Activated CD8-positive, alpha-beta memory T cell treated with anti-CD3 and anti-CD28 coated beads, Interleukin-2, amount 10 ng/mL, durations not matched to agents 7 days and 5 days (primary cell): Measurements from ENCODE around the gene MAN2B1. TPM values are rescaled to one million over a fixed set of nuclear protein-coding genes. Genes with fewer than 3 reads are reported as not detected.
"Not testable (repeated sequence)": the region's sequence is repeated elsewhere in the genome, so short reads cannot be mapped to it uniquely, and the experiment has no call there.

Experiments
- ATAC-seq: fragments of 150-1000 bp; cut with Tn5 transposase; one replicate; pipeline ENCODE4 v1.10.0; 2021; ENCODE audit warnings: moderate library complexity
- CTCF ChIA-PET: fragments of 350-600 bp; sonication (Branson Sonifier 250); formaldehyde crosslinking; loops from one replicate; lab custom pipeline; 2021; ENCODE audit warnings: antibody characterized with exemption; lab: Charles Lee
- DNase-seq: peaks from one replicate; pipeline ENCODE4 v3.0.0-alpha.2; 2020
- H3K27ac Mint-ChIP-seq: one replicate; pipeline ENCODE4 v1.8.0; 2021; ENCODE audit warnings: mild to moderate bottlenecking, mixed read lengths
- H3K27me3 Mint-ChIP-seq: one replicate; pipeline ENCODE4 v1.8.0; 2021; ENCODE audit warnings: mixed read lengths
- H3K36me3 Mint-ChIP-seq: one replicate; pipeline ENCODE4 v1.8.0; 2021; ENCODE audit warnings: mild to moderate bottlenecking, mixed read lengths
- H3K4me1 Mint-ChIP-seq: one replicate; pipeline ENCODE4 v1.8.0; 2021; ENCODE audit warnings: mixed read lengths
- H3K4me3 Mint-ChIP-seq: one replicate; pipeline ENCODE4 v1.8.0; 2021; ENCODE audit warnings: mild to moderate bottlenecking, moderate library complexity, mixed read lengths
- H3K9me3 Mint-ChIP-seq: one replicate; pipeline ENCODE4 v1.8.0; 2022; ENCODE audit warnings: low read depth, mixed read lengths
- total RNA-seq, 2 experiments: library from RNA; stranded (reverse); gene quantifications; one replicate each; pipeline ENCODE4 v1.2.3, GENCODE V29; 2021

Gene MAN2B1
- total RNA-seq, 2 experiments from 2014 or later, result 102 to 118 TPM

- Mint-ChIP-seq H3K27ac (peak overlapping the region; percentile 69), H3K4me1 (peaks cover 26% of the 10 kb centered on the region), H3K9me3 (no peaks in the 10 kb centered on the region), H3K4me3 (peak overlapping the region; percentile 58), H3K36me3 (peaks cover 21% of the 10 kb centered on the region), H3K27me3 (no peaks in the 10 kb centered on the region)
- ATAC-seq (no peak), DNase-seq (no peak)
- CTCF ChIA-PET, result interaction anchor here (2.3 kb wide), 1 partner anchor 60 kb away, joined by 6 read pairs; no protein-coding TSS in a partner anchor
These were observed 31.6 kb upstream of the MAN2B1 start for GRCh38 chr19:12698138-12698537.

- H3K9me3 Mint-ChIP-seq, ATAC-seq, DNase-seq, H3K27me3 Mint-ChIP-seq: not testable (repeated sequence)
- Mint-ChIP-seq H3K4me1 (peaks cover 26% of the 10 kb centered on the region), H3K4me3 (peak overlapping the region; percentile 38), H3K36me3 (peaks cover 18% of the 10 kb centered on the region), H3K27ac (peak overlapping the region; percentile 98)
- CTCF ChIA-PET, result interaction anchor here (1.4 to 2.8 kb wide), 5 partner anchors 17 to 99 kb away, joined by 3 to 15 read pairs (median 4); partner anchors contain the start of gene TRIR
These were observed 30.9 kb upstream of the MAN2B1 start for GRCh38 chr19:12697425-12697824.

GRCh38 chr19:12696366-12697335 lies 30.1 kb upstream of the MAN2B1 start, which contains the start of gene FBXW9:
TSS of gene FBXW9 (minus strand) at chr19:12696631. CDS start at chr19:12696581, 50 bp downstream.
- peak within 1 kb of the TSS; percentile 83 for H3K4me3 Mint-ChIP-seq
- ATAC-seq (peak; percentile 90), DNase-seq (peak; percentile 99)
- CTCF ChIA-PET, result interaction anchor here (0.7 to 2.8 kb wide), 9 partner anchors 17 to 269 kb away, joined by 3 to 15 read pairs (median 5); partner anchors contain the start of gene TRIR
- no peaks in the 10 kb centered on the region for H3K27me3 Mint-ChIP-seq
- H3K9me3 Mint-ChIP-seq, result no peaks in the 10 kb centered on the region
- peaks cover 12% of the 10 kb centered on the region for H3K36me3 Mint-ChIP-seq
- peaks cover 26% of the 10 kb centered on the region for H3K4me1 Mint-ChIP-seq
- peak within 1 kb of the TSS; percentile 98 for H3K27ac Mint-ChIP-seq

- Mint-ChIP-seq H3K27ac (peak overlapping the region; percentile 98), H3K27me3 (no peaks in the 10 kb centered on the region), H3K4me3 (peak overlapping the region; percentile 83), H3K36me3 (peaks cover 7% of the 10 kb centered on the region), H3K9me3 (no peaks in the 10 kb centered on the region), H3K4me1 (peaks cover 26% of the 10 kb centered on the region)
- peak; percentile 32 for ATAC-seq
- DNase-seq, result peak; percentile 50
- CTCF ChIA-PET, result interaction anchor here (0.5 to 2.8 kb wide), 9 partner anchors 18 to 734 kb away, joined by 3 to 15 read pairs (median 5); partner anchors contain the start of genes TNPO2 and TRIR
These were observed 29.4 kb upstream of the MAN2B1 start for GRCh38 chr19:12695997-12696365.

GRCh38 chr19:12695514-12695913 lies 29.0 kb upstream of the MAN2B1 start:
- Mint-ChIP-seq H3K9me3 (no peaks in the 10 kb centered on the region), H3K4me1 (peaks cover 26% of the 10 kb centered on the region), H3K4me3 (peak overlapping the region; percentile 73), H3K27me3 (no peaks in the 10 kb centered on the region), H3K27ac (peak overlapping the region; percentile 68), H3K36me3 (peaks cover 3% of the 10 kb centered on the region)
- CTCF ChIA-PET, result interaction anchor here (0.5 to 2.8 kb wide), 6 partner anchors 18 to 734 kb away, joined by 3 to 15 read pairs (median 4); partner anchors contain the start of genes TNPO2 and TRIR
- DNase-seq (no peak), ATAC-seq (no peak)

GRCh38 chr19:12695096-12695495 lies 28.6 kb upstream of the MAN2B1 start:
- DNase-seq, result peak; percentile 53
- ATAC-seq, result no peak
- Mint-ChIP-seq H3K4me3 (peak overlapping the region; percentile 19), H3K27ac (no peak overlapping the region), H3K36me3 (peaks cover 3% of the 10 kb centered on the region), H3K27me3 (no peaks in the 10 kb centered on the region), H3K9me3 (no peaks in the 10 kb centered on the region), H3K4me1 (peaks cover 26% of the 10 kb centered on the region)
- CTCF ChIA-PET, result interaction anchor here (0.8 to 2.8 kb wide), 5 partner anchors 18 to 39 kb away, joined by 3 to 15 read pairs (median 6); partner anchors contain the start of genes TNPO2 and TRIR

GRCh38 chr19:12694641-12695040 lies 28.1 kb upstream of the MAN2B1 start:
- peaks cover 26% of the 10 kb centered on the region for H3K4me1 Mint-ChIP-seq
- peaks cover 3% of the 10 kb centered on the region for H3K36me3 Mint-ChIP-seq
- no peaks in the 10 kb centered on the region for H3K27me3 Mint-ChIP-seq
- ATAC-seq, result no peak
- no peaks in the 10 kb centered on the region for H3K9me3 Mint-ChIP-seq
- H3K27ac Mint-ChIP-seq, result no peak overlapping the region
- CTCF ChIA-PET, result interaction anchor here (1.3 to 2.8 kb wide), 5 partner anchors 18 to 153 kb away, joined by 3 to 15 read pairs (median 6); partner anchors contain the start of gene TRIR
- H3K4me3 Mint-ChIP-seq, result peak overlapping the region; percentile 19
- no peak for DNase-seq

- Mint-ChIP-seq H3K36me3 (no peaks in the 10 kb centered on the region), H3K27me3 (no peaks in the 10 kb centered on the region), H3K4me3 (no peak overlapping the region), H3K27ac (no peak overlapping the region), H3K4me1 (peaks cover 21% of the 10 kb centered on the region), H3K9me3 (no peaks in the 10 kb centered on the region)
- CTCF ChIA-PET, result interaction anchor here (1.6 kb wide), 1 partner anchor 21 kb away, joined by 3 read pairs; no protein-coding TSS in a partner anchor
- ATAC-seq (no peak), DNase-seq (no peak)
These were observed 26.4 kb upstream of the MAN2B1 start for GRCh38 chr19:12692960-12693359.

- peaks cover 3% of the 10 kb centered on the region for H3K4me1 Mint-ChIP-seq
- CTCF ChIA-PET, result no interaction called here
These were observed 23.2 kb upstream of the MAN2B1 start for GRCh38 chr19:12689581-12690216.

GRCh38 chr19:12689012-12689411 lies 22.5 kb upstream of the MAN2B1 start:
- Mint-ChIP-seq H3K36me3 (no peaks in the 10 kb centered on the region), H3K27ac (no peak overlapping the region), H3K27me3 (no peaks in the 10 kb centered on the region), H3K4me3 (no peak overlapping the region), H3K4me1 (no peaks in the 10 kb centered on the region), H3K9me3 (no peaks in the 10 kb centered on the region)
- CTCF ChIA-PET, result no interaction called here
- DNase-seq, result no peak
- no peak for ATAC-seq

More at GRCh38 chr19:12689581-12690216, 23.2 kb upstream of the MAN2B1 start:
- DNase-seq (no peak), ATAC-seq (no peak)
- H3K27ac Mint-ChIP-seq, result no peak overlapping the region
- no peak overlapping the region for H3K4me3 Mint-ChIP-seq
- no peaks in the 10 kb centered on the region for H3K9me3 Mint-ChIP-seq
- no peaks in the 10 kb centered on the region for H3K36me3 Mint-ChIP-seq
- no peaks in the 10 kb centered on the region for H3K27me3 Mint-ChIP-seq

GRCh38 chr19:12687496-12688196 lies 21.1 kb upstream of the MAN2B1 start, which contains the start of gene GNG14:
TSS of gene GNG14 (plus strand) at chr19:12687998. CDS start at chr19:12688049, 51 bp downstream.
- Mint-ChIP-seq H3K36me3 (no peaks in the 10 kb centered on the region), H3K27ac (no peak within 1 kb of the TSS), H3K4me3 (no peak within 1 kb of the TSS), H3K4me1 (peaks cover 2% of the 10 kb centered on the region), H3K27me3 (no peaks in the 10 kb centered on the region), H3K9me3 (no peaks in the 10 kb centered on the region)
- CTCF ChIA-PET, result interaction anchor here (0.6 to 1.5 kb wide), 3 partner anchors 48 to 73 kb away, joined by 3 read pairs; no protein-coding TSS in a partner anchor
- DNase-seq (no peak), ATAC-seq (no peak)

- peaks cover 4% of the 10 kb centered on the region for H3K36me3 Mint-ChIP-seq
- H3K27me3 Mint-ChIP-seq, result no peaks in the 10 kb centered on the region
- H3K4me1 Mint-ChIP-seq, result peaks cover 7% of the 10 kb centered on the region
- DNase-seq (no peak), ATAC-seq (no peak)
- no peak overlapping the region for H3K27ac Mint-ChIP-seq
- no peaks in the 10 kb centered on the region for H3K9me3 Mint-ChIP-seq
- CTCF ChIA-PET, result interaction anchor here (0.6 to 2.1 kb wide), 4 partner anchors 9 to 76 kb away, joined by 4 to 9 read pairs (median 5); no protein-coding TSS in a partner anchor
- H3K4me3 Mint-ChIP-seq, result no peak overlapping the region
These were observed 19.3 kb upstream of the MAN2B1 start for GRCh38 chr19:12685831-12686230.
